Measurements from ENCODE around the gene VSTM2L.

Gene VSTM2L

GRCh38 chr20:37986873-37987601 is 84.1 kb downstream of the VSTM2L start:
- Mint-ChIP-seq H3K4me1 (peaks cover 10% of the 10 kb centered on the region), H3K27me3 (no peaks in the 10 kb centered on the region), H3K9me3 (no peaks in the 10 kb centered on the region), H3K4me3 (no peak overlapping the region), H3K36me3 (peaks cover 23% of the 10 kb centered on the region), H3K27ac (no peak overlapping the region)

GRCh38 chr20:37987602-37988290 is 84.8 kb downstream of the VSTM2L start:
- Mint-ChIP-seq H3K27me3 (no peaks in the 10 kb centered on the region), H3K27ac (no peak overlapping the region), H3K4me3 (no peak overlapping the region), H3K9me3 (no peaks in the 10 kb centered on the region), H3K4me1 (peaks cover 10% of the 10 kb centered on the region), H3K36me3 (peaks cover 19% of the 10 kb centered on the region)

- H3K27me3 Mint-ChIP-seq: no peaks in the 10 kb centered on the region
- H3K27ac Mint-ChIP-seq: no peak overlapping the region
- peaks cover 10% of the 10 kb centered on the region for H3K4me1 Mint-ChIP-seq
These were observed 85.5 kb downstream of the VSTM2L start for GRCh38 chr20:37988306-37988954.

GRCh38 chr20:37989601-37990295 is 86.8 kb downstream of the VSTM2L start:
- Mint-ChIP-seq H3K27me3 (no peaks in the 10 kb centered on the region), H3K4me1 (peaks cover 10% of the 10 kb centered on the region), H3K36me3 (peaks cover 18% of the 10 kb centered on the region), H3K27ac (no peak overlapping the region), H3K4me3 (no peak overlapping the region), H3K9me3 (no peaks in the 10 kb centered on the region)

More at GRCh38 chr20:37988306-37988954, 85.5 kb downstream of the VSTM2L start:
- H3K36me3 Mint-ChIP-seq: peaks cover 16% of the 10 kb centered on the region
- H3K9me3 Mint-ChIP-seq: no peaks in the 10 kb centered on the region
- H3K4me3 Mint-ChIP-seq: no peak overlapping the region

- Mint-ChIP-seq H3K4me3 (no peak overlapping the region), H3K36me3 (peaks cover 22% of the 10 kb centered on the region), H3K27ac (no peak overlapping the region), H3K9me3 (no peaks in the 10 kb centered on the region), H3K27me3 (no peaks in the 10 kb centered on the region), H3K4me1 (peaks cover 10% of the 10 kb centered on the region)
These were observed 87.7 kb downstream of the VSTM2L start for GRCh38 chr20:37990571-37991151.

GRCh38 chr20:37991157-37991866 is 88.4 kb downstream of the VSTM2L start:
- H3K4me3 Mint-ChIP-seq: no peak overlapping the region
- H3K27me3 Mint-ChIP-seq: no peaks in the 10 kb centered on the region
- peaks cover 10% of the 10 kb centered on the region for H3K4me1 Mint-ChIP-seq
- no peak overlapping the region for H3K27ac Mint-ChIP-seq
- peaks cover 22% of the 10 kb centered on the region for H3K36me3 Mint-ChIP-seq
- no peaks in the 10 kb centered on the region for H3K9me3 Mint-ChIP-seq

GRCh38 chr20:37991908-37992307 is 89.0 kb downstream of the VSTM2L start:
- Mint-ChIP-seq H3K36me3 (peaks cover 22% of the 10 kb centered on the region), H3K27me3 (no peaks in the 10 kb centered on the region), H3K9me3 (no peaks in the 10 kb centered on the region), H3K27ac (no peak overlapping the region), H3K4me3 (no peak overlapping the region), H3K4me1 (peaks cover 10% of the 10 kb centered on the region)

- H3K27ac Mint-ChIP-seq: no peak overlapping the region
- H3K27me3 Mint-ChIP-seq: no peaks in the 10 kb centered on the region
- peaks cover 20% of the 10 kb centered on the region for H3K36me3 Mint-ChIP-seq
- no peak overlapping the region for H3K4me3 Mint-ChIP-seq
- no peaks in the 10 kb centered on the region for H3K9me3 Mint-ChIP-seq
- H3K4me1 Mint-ChIP-seq: peaks cover 10% of the 10 kb centered on the region
These were observed 90.0 kb downstream of the VSTM2L start for GRCh38 chr20:37992802-37993409.

- Mint-ChIP-seq H3K27ac (no peak overlapping the region), H3K9me3 (no peaks in the 10 kb centered on the region), H3K4me3 (no peak overlapping the region), H3K27me3 (no peaks in the 10 kb centered on the region), H3K36me3 (peaks cover 18% of the 10 kb centered on the region), H3K4me1 (peaks cover 10% of the 10 kb centered on the region)
These were observed 91.6 kb downstream of the VSTM2L start for GRCh38 chr20:37994512-37994911.

Data from activated naive CD4-positive, alpha-beta T cell treated with anti-CD3 and anti-CD28 coated beads, Interleukin-2, amount 50 U/mL, for 24 hours (primary cell).